HG03103 (cell line): ENCODE results near the gene CCDC15.
A peak's percentile ranks its signal among the peaks of the same experiment; 100 is the strongest.

Source experiments
- ATAC-seq: cut with Tn5 transposase; IDR thresholded peaks from one replicate; pipeline ENCODE4 v1.9.1; 2021; ENCODE audit warnings: low read depth; ENCODE audit not compliant: unreplicated experiment

CCDC15 gene

DNA sequence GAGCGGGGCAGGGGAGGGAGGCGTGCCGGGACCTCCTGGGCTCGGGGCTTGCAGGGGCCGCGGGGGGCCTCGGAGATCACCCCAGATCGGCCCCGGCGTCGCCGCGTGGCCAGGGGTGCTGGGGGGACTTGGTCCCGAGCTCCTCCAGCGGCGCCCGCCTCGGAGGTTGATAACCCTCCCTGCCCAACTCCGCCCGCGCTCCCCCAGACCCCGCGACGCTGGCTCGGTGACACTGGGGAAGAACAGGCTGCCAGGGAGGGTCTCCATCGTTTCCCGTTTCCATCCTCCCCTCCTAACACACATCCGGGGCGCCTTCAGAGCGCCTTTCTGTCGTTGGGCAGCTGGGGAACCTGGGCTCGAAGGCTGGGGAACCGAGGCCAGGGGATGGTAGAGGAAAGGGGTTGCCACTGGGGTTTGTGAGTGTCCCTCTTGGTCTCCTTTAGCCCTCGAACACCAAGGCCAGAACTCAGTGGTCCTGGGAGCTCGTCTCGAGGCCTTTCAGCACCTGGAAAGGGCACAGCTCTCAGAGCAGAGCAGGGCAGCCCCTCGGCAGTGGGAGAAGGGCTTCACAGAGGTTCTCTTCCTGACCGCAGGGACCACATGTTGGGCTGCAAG lies 109.5 kb downstream of the CCDC15 start:
- ATAC-seq, result peak; percentile 26

DNA sequence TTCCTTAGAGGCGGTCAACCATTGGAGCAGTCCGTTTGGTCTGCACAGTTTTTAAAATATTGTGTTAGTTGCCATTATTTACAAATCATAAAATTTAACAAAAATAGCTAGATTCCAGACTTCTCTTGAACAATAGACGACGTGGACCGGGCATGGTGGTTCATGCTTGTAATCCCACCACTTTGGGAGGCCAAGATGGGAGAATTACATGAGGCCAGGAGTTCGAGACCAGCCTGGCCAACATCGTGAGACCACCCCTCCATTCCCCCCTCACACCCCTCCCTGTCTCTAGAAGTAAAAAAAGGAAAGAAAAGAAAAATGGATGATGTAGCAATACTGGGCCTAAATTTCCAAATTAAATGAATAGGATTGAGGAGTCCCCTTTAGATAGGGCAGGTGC lies 110.1 kb downstream of the CCDC15 start:
- no peak for ATAC-seq

DNA sequence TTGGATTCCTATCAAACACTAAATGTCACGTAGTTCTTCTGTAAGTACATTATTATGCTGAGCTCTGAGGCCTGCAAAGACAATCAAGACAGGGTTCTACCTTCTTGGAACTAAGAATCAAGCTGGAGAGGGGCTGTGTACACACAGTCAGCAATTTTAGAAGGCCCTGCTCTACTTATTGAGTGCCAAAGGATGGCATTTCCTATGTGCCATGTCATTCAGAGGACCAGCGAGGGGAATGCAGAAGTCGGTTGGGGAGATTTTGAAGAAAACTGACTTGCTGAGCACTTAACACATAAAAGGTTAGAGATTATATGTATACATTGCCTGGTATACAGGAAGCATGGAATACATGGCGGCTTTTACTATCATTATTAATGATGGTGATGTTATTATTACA lies 114.4 kb downstream of the CCDC15 start:
- no peak for ATAC-seq

DNA sequence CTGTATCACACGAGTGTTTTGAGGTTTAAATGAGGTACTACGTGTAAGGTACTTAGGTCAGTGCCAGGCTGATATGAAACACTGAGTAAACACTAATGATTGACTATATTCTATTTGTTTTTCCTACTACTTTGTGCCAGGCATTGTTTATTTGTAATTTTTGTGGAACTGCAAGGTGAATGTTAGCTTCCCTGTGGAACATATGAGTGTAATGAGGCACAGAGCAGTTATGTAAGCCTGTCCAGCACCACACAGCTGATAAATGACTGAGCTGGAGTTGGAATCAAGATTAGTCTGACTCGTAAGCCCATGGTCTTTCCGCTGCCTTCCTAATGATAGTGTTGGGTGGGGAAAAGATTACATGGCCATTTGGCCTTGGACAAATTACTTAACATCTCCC lies 115.0 kb downstream of the CCDC15 start:
- no peak for ATAC-seq

DNA sequence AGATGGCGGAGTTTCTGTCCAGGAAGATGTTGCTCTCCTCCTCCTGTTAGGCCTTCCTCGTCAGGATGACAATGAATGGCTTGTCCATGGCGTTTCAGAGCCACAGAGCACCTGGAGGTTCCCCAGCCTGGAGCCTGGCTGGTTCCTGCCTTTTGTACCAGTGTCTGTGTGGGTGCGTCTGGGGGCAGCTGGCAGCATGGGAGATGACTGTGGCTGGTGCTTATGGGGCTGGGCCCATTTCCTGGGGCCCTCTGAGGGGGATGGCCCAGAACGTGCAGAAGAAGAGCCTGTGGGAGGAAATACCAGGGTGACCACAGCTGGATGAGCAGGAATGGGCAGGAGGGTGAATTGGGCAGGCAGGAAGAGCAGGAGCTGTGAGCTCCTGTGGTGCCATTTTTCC lies 115.8 kb downstream of the CCDC15 start:
- ATAC-seq, result no peak

DNA sequence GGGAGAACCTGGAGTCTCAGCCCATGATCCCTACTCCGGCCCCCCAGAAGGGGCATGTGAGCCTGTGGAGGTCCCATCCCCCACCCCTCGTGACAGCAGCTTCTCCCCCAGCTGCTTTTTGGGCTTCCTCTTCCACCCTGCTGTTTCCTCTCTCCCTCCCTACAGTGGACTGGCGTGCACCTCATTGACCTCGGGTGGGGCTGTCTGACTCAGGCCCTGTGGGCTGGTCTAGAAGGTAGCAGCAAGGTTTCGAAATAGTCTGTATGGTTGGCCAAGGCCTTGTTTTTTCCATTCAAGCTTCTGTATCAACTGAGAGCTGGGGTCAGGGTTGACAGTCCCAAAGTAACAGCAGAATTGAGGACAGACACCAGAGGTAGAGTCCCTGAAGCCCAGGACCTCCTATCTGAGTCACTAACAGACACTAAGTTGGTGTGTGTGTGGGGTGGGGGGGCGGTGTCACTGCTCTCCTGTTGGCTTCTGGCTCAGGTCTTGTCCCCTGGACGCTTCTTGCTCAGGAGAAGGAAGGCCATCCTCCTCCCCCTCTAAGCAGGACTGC lies 116.8 kb downstream of the CCDC15 start:
- peak; percentile 65 for ATAC-seq

DNA sequence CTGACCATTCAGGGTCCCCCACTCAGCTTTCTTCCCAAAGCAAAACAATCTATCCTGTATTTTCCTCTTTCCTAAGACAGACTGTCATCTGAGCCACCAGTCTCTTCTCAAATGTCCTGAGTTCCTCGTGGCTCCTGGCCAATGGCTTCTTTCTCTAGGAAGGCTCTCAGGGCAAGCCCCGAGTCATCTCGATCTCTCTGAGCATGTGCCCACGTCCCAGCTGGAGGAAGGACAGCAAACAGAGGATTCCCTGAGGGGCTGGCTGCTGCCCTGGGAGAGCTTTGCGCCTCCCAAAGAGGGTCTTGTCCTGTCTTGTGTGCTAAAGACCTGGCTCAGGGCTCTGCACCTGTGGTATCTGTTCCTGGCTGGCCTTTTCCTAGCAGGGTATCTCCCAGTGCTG lies 117.4 kb downstream of the CCDC15 start:
- ATAC-seq, result no peak

DNA sequence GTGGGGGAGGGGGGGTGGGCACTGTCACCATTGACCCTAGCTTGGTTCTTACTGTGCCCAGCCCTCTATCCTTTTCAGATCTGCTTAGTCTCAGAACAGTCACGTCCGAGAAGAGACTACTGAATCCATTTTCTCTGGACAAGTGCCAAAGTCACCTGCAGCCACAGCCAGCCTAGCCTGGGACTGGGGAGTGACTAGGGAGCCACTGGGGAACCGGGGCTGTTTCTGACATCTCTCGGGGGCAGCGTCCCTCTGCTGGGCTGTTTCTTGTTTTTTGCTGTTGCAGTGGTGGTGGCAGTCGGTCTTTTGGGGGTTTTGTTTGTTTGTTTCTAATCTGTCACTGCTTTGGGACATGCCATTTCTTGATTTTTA lies 117.8 kb downstream of the CCDC15 start:
- ATAC-seq, result no peak

DNA sequence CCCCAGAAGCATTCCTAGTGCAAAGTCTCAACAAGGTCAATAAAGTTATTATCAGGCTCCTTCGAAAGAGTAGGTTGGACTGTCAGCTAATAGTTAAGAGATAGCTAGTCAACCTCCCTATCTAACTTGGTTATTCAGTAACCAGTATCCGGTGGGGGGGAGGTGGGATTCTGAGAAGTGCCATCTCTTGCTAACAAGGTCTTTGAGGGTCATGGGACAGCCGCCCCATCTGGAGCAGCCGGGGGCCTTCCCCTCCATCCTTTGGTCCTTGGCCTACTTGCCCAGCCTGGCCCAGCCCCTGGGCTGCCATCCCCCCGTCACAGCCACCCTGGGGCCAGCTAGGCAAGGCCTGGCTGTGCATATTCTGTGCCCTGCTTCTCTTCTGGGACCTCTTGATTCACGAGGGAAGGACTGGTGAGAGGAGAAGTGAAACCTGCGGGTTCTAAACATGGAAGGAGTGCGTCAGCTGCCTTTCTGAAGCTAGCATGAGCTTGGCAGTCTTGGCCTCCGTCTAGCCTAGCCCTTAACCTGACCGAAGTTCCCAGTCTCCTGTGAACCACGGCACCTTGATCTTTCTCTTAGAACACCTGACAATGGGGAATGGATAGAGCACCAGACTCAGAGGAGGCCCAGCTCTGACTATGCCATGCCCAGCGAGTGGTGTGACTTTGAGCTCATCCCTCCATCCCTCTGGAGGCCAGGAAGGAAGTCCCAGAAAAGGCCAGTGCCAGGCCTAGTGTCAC lies 118.4 kb downstream of the CCDC15 start:
- peak; percentile 84 for ATAC-seq

DNA sequence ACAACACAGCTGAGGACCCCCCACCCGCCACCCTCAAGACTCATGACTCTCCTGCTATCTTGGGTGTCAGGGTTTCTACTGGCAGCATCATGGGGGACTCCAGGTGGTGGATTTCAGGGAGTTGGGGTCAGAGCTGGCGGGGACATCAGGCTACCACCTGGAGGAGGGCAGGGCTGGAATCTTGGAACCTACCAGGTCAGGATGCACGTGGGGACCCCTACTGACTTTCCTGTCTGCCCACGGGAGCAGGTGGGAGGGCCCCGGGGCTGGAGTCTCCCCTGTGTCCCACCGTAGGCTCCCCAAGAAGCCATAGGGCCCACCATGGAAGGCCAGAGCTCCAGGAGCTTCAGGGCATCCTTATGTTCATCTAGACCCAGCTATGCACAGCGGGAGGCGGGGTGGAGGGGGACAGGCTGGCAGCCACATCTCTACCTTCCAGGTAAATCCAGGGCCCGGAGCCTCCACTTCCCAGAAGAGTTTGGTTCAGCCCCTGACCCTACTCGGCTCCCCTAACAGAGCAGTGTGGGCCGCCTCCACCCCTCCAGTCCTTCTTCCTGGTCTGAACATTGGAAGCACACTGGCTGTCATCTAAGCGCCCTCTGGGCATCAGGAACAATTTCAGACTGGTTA lies 119.1 kb downstream of the CCDC15 start:
- ATAC-seq, result no peak

DNA sequence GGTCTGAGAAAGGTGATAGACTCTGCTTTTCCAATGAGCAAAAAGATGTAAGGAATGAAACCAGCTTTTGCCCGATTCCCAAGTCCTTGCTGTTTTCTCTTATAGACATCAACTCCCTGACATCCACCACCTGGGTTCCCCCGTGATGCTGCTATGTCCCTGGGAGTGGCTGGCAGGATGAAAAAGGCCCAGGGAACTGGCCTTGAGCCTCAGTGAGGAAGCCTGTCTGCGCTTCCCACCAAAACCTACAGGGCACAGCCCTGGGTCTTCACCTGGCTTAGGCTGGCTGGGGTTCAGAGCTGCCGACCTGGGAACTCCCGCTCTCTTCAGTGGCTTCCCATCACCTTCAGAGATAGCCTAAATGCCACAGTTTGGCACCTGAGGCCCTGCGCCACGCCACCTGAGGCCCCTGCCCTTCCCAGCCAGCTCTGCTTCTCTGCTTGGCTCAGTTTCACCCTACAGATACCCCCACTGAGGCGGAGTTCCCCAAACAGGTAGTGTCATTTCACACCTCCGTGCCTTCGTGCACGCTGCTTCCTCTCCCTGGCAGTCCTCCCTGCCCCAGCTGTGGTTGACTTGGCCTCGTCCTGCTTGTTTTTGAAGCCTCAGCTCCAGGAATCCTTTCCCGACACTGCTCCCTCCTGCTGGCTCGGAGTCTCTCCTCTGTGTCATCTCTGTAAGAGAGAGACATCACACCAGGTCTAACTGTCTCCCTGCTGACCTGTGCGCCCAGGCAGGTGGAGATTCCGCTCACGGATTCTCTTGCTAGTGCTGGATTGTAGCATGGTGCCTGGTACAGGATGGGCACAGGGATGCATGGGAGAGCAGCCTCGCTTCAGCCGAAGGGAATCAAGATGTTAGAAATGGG lies 119.8 kb downstream of the CCDC15 start:
- ATAC-seq, result no peak

DNA sequence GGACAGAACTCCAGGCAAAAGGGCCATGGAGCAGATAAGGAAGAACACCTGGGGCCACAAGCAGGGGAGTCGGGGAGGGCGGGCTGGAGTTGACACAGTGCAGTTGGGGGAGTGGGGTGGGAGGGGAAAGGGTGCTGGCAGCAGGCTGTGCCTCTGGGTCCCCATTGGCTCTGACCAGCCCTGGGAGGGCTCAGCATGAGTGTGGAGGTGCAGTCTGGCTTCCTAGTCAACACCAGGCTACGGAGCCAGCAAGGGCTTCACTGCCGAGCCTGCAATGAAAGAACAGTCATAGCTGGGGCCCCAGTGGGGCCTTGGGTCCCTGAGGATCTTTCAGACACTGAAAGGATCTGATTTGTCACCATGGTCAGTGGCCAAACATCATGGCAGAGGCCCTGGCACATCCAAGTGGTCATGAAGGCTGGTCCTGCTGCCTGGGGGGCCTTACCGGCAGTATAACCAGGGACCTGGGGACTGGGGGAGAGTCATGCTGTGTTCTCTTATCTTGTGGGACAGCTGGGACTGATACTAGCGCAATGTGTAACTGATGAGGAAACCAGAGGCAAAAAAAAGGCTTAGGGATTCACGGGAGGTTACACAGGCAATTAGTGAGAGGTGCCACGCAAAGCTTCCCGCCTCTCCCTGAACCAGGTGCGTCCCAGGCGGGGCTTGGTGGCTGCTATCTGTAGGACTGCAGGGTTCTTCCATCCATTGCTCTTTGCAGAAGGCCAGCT lies 120.7 kb downstream of the CCDC15 start:
- ATAC-seq, result no peak

DNA sequence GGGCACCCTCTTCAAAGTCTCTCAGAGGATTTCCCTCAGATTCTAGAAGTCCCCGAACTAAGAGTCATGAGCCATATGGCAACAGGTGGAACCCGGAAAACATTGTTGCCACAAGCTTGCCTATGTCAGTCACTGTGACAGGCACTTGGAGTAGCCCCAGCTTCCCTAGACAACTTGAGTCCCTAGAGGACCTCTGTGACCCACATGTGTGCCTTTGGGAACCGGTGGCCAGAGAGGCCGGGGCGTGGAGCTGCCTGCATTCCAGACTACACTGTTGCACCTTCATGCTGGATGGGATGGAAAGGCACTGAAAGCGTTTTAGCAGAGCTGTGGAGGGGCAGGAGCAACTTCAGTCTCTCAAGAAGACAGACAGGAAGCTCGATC lies 121.2 kb downstream of the CCDC15 start:
- no peak for ATAC-seq

DNA sequence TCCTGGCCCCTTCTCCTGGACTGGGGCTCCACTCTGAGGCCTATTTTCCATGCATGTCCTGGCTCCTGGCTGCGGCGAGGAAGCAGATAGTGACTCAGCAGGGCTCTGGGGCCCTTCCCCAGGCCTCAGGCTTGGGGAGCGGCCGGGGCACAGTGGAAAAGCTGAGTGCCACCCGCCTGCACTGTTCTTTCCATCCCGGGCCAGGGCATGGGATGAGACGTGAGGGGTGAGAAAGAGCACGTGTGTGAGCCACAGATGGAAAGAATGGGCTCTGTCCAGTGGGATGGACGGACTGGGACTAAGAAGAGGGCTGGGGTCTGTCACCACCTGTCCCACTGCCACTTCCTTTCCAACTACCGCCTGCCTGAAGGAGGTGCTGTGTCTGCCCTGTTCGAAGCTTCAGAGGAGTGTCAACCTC lies 121.9 kb downstream of the CCDC15 start:
- ATAC-seq, result no peak

DNA sequence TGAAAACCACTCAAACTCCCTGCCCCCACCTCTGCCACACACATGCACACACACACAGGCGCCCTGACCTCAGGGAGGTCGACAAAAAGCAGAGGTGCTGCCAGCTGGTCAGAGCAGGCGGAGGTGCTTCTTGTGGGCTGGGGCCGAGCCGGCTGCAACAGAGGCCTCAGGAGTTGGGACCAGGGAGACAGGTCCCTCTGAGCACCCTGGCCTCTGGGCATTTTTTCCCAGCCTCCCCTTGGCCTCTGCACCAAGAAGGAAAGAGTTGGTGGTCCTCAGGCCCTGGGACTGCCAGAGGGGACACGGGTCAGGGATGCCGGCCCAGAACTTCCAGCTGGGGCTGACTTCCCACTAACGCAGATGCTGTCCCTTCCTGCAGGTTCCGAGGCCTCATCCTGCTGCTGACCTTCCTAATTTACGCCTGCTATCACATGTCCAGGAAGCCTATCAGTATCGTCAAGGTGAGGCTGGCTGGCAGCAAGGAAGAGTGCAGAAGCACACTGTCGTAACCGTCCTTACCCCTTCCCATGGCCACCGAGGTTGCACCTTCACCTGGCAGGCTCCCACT lies 122.5 kb downstream of the CCDC15 start:
- ATAC-seq, result no peak

DNA sequence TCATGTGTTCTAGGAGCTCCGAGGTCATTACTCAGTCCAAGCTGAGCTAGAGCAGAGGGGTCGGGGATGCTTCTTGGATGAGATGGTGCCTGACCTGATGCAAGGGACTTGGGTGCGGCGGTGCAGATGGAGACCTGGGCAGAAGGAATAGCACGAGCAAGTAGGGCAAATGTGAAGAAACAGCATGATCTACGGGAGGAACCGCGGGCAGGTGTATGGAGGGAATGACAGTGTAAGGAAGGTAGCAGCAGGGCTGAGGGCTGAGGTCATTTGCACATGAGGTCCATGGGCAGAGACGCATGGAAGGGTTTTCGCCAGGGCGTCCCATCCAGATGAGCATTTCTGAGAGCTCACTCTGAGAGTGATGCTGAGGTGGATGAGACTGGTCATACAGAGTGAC lies 124.0 kb downstream of the CCDC15 start:
- no peak for ATAC-seq

DNA sequence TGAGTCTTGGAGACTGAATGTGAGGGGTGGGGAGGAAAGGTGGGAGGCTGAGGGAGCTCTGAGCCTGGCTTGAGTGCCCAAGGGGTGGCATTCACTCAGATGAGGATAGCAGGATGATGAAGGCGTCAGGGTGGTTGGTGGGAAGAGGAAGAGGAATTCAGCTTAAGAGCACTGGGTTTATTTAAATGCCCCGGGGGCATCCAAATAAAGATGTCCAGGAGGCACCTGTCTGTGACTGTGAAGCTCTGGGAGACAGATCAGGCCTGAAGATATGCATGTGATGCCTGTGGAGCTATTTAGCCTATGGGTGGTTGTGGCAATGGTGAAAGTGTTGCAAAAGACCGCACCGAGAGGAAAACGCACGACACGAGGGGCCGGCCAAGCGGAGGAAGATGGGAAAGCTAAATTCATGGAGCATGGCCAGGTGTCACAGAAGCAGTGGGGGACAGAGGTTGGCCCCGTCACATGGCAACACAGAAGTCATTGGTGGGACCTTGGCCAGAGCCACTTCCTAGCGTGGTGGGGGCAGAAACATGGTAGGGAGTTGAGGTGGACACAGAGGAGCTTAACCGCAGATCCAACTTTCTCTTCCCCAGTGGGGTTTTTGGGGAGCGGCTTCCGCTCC lies 124.6 kb downstream of the CCDC15 start:
- no peak for ATAC-seq

DNA sequence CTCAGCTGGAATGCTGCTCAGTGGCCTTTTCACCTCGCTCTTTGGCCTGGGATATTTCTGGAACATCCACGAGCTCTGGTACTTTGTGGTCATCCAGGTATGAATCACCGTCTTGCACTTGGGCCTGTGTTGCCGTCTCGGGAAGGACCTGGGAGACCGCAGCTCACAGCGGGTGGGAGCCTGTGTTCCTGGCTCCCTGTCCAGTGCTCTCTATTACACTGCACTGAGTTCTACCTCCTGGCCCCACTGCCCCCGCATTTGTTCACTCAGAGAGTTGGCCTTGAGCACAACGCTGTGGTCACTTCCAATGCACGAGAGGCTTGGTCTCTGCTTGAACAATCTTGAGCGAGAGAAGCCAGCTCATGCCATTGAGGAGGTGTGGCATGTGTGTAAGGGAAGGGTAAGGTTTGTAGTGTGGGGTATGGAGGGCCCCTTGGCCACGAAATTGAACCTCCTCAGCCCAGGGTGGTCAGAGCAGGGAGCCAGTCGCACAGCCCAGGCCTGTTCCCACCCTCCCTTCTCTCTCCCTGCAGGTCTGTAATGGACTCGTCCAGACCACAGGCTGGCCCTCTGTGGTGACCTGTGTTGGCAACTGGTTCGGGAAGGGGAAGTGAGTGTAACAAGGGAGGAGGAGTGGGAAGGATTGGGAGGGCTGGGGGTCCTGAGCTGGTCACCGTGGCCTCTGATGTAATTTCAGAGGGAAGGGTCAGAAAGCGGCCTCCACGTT lies 125.3 kb downstream of the CCDC15 start:
- no peak for ATAC-seq
